Keratinocyte (primary cell): ENCODE results near the gene BAZ1B. TPM values are rescaled to one million over a fixed set of nuclear protein-coding genes. Genes with fewer than 3 reads are reported as not detected.
"Not testable (repeated sequence)": the region's sequence is repeated elsewhere in the genome, so short reads cannot be mapped to it uniquely, and the experiment has no call there.

Source experiments
- DNase-seq: peaks from one replicate; pipeline ENCODE4 v3.0.0-alpha.2; 2011; ENCODE audit warnings: low read depth, missing footprints, low spot score
- FAIRE-seq: peaks from 2 replicates; lab custom pipeline; 2011; peaks lifted over from hg19 to GRCh38; lab: Jason Lieb, UNC
- H2AFZ ChIP-seq: 2 replicates; pipeline ENCODE4 v1.6.0; 2012; ENCODE audit warnings: low read length, control low read depth, inconsistent platforms; ENCODE audit not compliant: control insufficient read depth
- H3K27ac ChIP-seq: 2 replicates; pipeline ENCODE4 v1.5.1; 2011; ENCODE audit warnings: low read length; ENCODE audit not compliant: control insufficient read depth, insufficient read depth
- H3K27me3 ChIP-seq: 3 replicates; pipeline ENCODE4 v1.6.0; 2011; ENCODE audit warnings: low read length; ENCODE audit not compliant: control insufficient read depth, insufficient read depth; ENCODE audit errors: extremely low read depth
- H3K36me3 ChIP-seq, 2 experiments: 2 replicates in 1 of 2; 3 replicates in 1 of 2; pipeline ENCODE4 v1.5.1; 2011; ENCODE audit warnings: low read length in 2 of 2, mild to moderate bottlenecking in 1 of 2; ENCODE audit not compliant: control insufficient read depth in 2 of 2, insufficient read depth in 2 of 2; ENCODE audit errors: extremely low read depth in 1 of 2
- H3K4me1 ChIP-seq: 3 replicates; pipeline ENCODE4 v1.5.1; 2011; ENCODE audit warnings: low read length; ENCODE audit not compliant: control insufficient read depth, insufficient read depth; ENCODE audit errors: extremely low read depth
- H3K4me2 ChIP-seq: 3 replicates; pipeline ENCODE4 v1.6.0; 2011; ENCODE audit warnings: low read depth, low read length; ENCODE audit not compliant: control insufficient read depth, insufficient read depth; ENCODE audit errors: extremely low read depth
- H3K4me3 ChIP-seq, 3 experiments: fragments of 200-600 bp in 1 of 3; sonication (generic) in 1 of 3; 2 replicates in 2 of 3; 3 replicates in 1 of 3; pipeline ENCODE4 v1.5.1; 2011 to 2016; ENCODE audit warnings: low read length in 3 of 3, mild to moderate bottlenecking in 3 of 3, control low read depth in 2 of 3, inconsistent platforms in 1 of 3, low read depth in 1 of 3, mixed read lengths in 1 of 3, mixed run types in 1 of 3, moderate library complexity in 1 of 3; ENCODE audit not compliant: control insufficient read depth in 2 of 3, insufficient read depth in 2 of 3; ENCODE audit errors: extremely low read depth in 1 of 3
- H3K79me2 ChIP-seq: 2 replicates; pipeline ENCODE4 v1.6.0; 2012; ENCODE audit warnings: low read length; ENCODE audit not compliant: control insufficient read depth, insufficient read depth
- H3K9ac ChIP-seq: 3 replicates; pipeline ENCODE4 v1.6.0; 2011; ENCODE audit warnings: low read length; ENCODE audit not compliant: control insufficient read depth, insufficient read depth; ENCODE audit errors: extremely low read depth
- H3K9me1 ChIP-seq: 3 replicates; pipeline ENCODE4 v1.6.0; 2011; ENCODE audit warnings: low read length; ENCODE audit not compliant: control insufficient read depth, insufficient read depth; ENCODE audit errors: extremely low read depth
- H3K9me3 ChIP-seq: 2 replicates; pipeline ENCODE4 v1.5.1; 2012; ENCODE audit warnings: low read depth, low read length; ENCODE audit not compliant: control insufficient read depth
- H4K20me1 ChIP-seq: 3 replicates; pipeline ENCODE4 v1.6.0; 2011; ENCODE audit warnings: low read length; ENCODE audit not compliant: control insufficient read depth, insufficient read depth; ENCODE audit errors: extremely low read depth
- CTCF ChIP-seq, 3 experiments: IDR thresholded peaks in 1 of 3; conservative IDR thresholded peaks in 1 of 3; optimal IDR thresholded peaks in 1 of 3; 2 replicates in 2 of 3; 3 replicates in 1 of 3; pipeline versions ENCODE3 to v1.5.1; 2011; ENCODE audit warnings: low read length in 3 of 3, mild to moderate bottlenecking in 3 of 3, moderate library complexity in 2 of 3, control low read depth in 1 of 3, inconsistent platforms in 1 of 3; ENCODE audit not compliant: insufficient read depth in 2 of 3; ENCODE audit errors: extremely low read depth in 1 of 3
- EZH2 ChIP-seq: IDR thresholded peaks from one replicate; pipeline ENCODE4 v1.6.1; 2012; ENCODE audit warnings: inconsistent platforms, mild to moderate bottlenecking, low read length, moderate library complexity
- dilution Hi-C: fragments of 300-500 bp; cut with MboI; formaldehyde crosslinking; loops from one replicate; pipeline ENCODE4 v1.7.0; 2020; ENCODE audit warnings: low sequenced_read_pairs; ENCODE audit not compliant: extremely low pct_ligation_motif_present
- polyA plus RNA-seq, 5 experiments: library from polyadenylated mRNA; depleted of rRNA in 3 of 5; stranded (reverse) in 3 of 5; stranded (forward) in 1 of 5; unstranded in 1 of 5; fragments of >200 nt; gene quantifications; 1 replicate in 1 of 5; 2 replicates in 3 of 5; 3 replicates in 1 of 5; pipeline versions ENCODE4 v1.2.1 to v1.2.3, GENCODE V29; 2011 to 2012; ENCODE audit warnings: missing spikeins in 2 of 5, low read depth in 1 of 5, low replicate concordance in 1 of 5

BAZ1B gene
- polyA plus RNA-seq, 1 donor (not counting 4 experiments of a cell fraction or from before 2014, with no cell fraction given), result 24.3 TPM

- no peak for TF ChIP-seq CTCF (optimal IDR thresholded peaks at IDR 0.05 in 1 of 3, IDR thresholded peaks at IDR 0.05 in 1 of 3, conservative IDR thresholded peaks at IDR 0.05 in 1 of 3; ENCODE audit: extremely low read depth in 1 of 3, insufficient read depth in 2 of 3, low read length in 3 of 3)
- TF ChIP-seq EZH2, result no peak
- FAIRE-seq (no peak), DNase-seq (no peak)
- Histone ChIP-seq H2AFZ (no peak overlapping the region), H3K36me3 (peaks cover 10 to 20% of the 10 kb centered on the region in 2 experiments), H3K27me3 (no peaks in the 10 kb centered on the region), H3K9me1 (no peaks in the 10 kb centered on the region), H3K4me2 (no peak overlapping the region), H3K4me3 (no peak overlapping the region), H3K79me2 (peaks cover 50% of the 10 kb centered on the region), H4K20me1 (peaks cover 4% of the 10 kb centered on the region), H3K27ac (no peak overlapping the region), H3K4me1 (no peaks in the 10 kb centered on the region), H3K9me3 (no peaks in the 10 kb centered on the region), H3K9ac (no peak overlapping the region)
- dilution Hi-C loops, result no loop called here
These were observed 39.3 kb downstream of the BAZ1B start for GRCh38 chr7:73482746-73483145.

- H3K27me3 ChIP-seq, dilution Hi-C loops, H3K27ac ChIP-seq, H3K4me3 ChIP-seq, H3K4me2 ChIP-seq, H3K9ac ChIP-seq, H3K9me3 ChIP-seq, H3K9me1 ChIP-seq, DNase-seq, FAIRE-seq, H4K20me1 ChIP-seq, H3K4me1 ChIP-seq, H2AFZ ChIP-seq: not testable (repeated sequence)
- peaks cover 47% of the 10 kb centered on the region for H3K79me2 ChIP-seq
- H3K36me3 ChIP-seq, result peaks cover 21 to 28% of the 10 kb centered on the region in 2 experiments
These were observed 40.6 kb downstream of the BAZ1B start for GRCh38 chr7:73481521-73481920.

- peaks cover 56% of the 10 kb centered on the region for H3K79me2 ChIP-seq
- no peak overlapping the region for H3K4me3 ChIP-seq
- dilution Hi-C loops, result no loop called here
- DNase-seq (no peak), FAIRE-seq (no peak)
- H3K9me1 ChIP-seq, result no peaks in the 10 kb centered on the region
- no peaks in the 10 kb centered on the region for H3K4me1 ChIP-seq
- peaks cover 21 to 22% of the 10 kb centered on the region in 2 experiments for H3K36me3 ChIP-seq
- no peak for TF ChIP-seq CTCF (optimal IDR thresholded peaks at IDR 0.05 in 1 of 3, IDR thresholded peaks at IDR 0.05 in 1 of 3, conservative IDR thresholded peaks at IDR 0.05 in 1 of 3; ENCODE audit: extremely low read depth in 1 of 3, insufficient read depth in 2 of 3, low read length in 3 of 3)
- no peak for TF ChIP-seq EZH2
- H3K27ac ChIP-seq, result no peak overlapping the region
- H3K9ac ChIP-seq, result no peak overlapping the region
- no peaks in the 10 kb centered on the region for H3K9me3 ChIP-seq
- no peak overlapping the region for H2AFZ ChIP-seq
- no peak overlapping the region for H3K4me2 ChIP-seq
- H4K20me1 ChIP-seq, result peaks cover 4% of the 10 kb centered on the region
- H3K27me3 ChIP-seq, result no peaks in the 10 kb centered on the region
These were observed 43.5 kb downstream of the BAZ1B start for GRCh38 chr7:73478549-73478948.
